ENCODE data around the gene ACD.

Gene ACD

DNA sequence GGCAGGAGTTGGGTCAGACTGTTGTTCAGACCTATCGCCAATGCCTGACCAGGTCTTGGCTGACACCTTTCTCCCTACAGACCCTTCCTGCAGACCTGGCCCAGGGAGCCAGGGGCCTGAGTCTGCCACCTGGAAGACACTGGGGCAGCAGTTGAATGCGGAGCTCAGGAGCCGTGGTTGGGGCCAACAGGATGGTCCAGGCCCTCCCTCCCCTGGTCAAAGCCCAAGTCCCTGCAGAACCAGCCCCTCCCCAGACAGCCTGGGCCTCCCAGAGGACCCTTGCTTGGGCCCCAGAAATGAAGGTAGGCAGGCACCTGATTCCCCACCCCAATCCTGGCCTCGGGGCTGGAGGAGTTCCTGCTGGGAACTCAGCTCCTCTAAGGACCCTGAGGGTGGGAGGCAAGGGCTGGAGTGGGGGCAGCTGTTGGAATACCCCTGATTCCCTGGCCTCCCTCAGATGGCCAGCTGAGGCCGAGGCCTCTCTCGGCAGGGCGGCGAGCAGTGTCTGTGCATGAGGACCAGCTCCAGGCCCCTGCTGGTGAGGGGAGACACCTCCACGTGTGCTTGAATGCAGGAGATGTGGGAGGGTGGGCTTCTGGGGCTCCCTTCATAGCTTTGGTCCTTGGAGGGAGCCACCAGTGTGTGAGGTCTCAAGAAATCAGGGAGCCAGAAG lies 3.6 kb downstream of the ACD start:
- POLR2A ChIA-PET = interaction anchor here (0.6 kb wide), 1 partner anchor 95 kb away, joined by 3 read pairs; no protein-coding TSS in a partner anchor
- TF ChIP-seq, protein P1, sequence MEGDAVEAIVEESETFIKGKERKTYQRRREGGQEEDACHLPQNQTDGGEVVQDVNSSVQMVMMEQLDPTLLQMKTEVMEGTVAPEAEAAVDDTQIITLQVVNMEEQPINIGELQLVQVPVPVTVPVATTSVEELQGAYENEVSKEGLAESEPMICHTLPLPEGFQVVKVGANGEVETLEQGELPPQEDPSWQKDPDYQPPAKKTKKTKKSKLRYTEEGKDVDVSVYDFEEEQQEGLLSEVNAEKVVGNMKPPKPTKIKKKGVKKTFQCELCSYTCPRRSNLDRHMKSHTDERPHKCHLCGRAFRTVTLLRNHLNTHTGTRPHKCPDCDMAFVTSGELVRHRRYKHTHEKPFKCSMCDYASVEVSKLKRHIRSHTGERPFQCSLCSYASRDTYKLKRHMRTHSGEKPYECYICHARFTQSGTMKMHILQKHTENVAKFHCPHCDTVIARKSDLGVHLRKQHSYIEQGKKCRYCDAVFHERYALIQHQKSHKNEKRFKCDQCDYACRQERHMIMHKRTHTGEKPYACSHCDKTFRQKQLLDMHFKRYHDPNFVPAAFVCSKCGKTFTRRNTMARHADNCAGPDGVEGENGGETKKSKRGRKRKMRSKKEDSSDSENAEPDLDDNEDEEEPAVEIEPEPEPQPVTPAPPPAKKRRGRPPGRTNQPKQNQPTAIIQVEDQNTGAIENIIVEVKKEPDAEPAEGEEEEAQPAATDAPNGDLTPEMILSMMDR (IDR thresholded peaks at IDR 0.05; ENCODE audit: insufficient read depth, low read length, missing control alignments) = no peak
- CTCF ChIA-PET = interaction anchor here (1.0 to 19.0 kb wide), 3 partner anchors 92 to 133 kb away, joined by 3 to 605 read pairs (median 3); partner anchors contain the start of gene RIPOR1
- no peak overlapping the region for H3K4me3 ChIP-seq (ENCODE audit: low read depth, low read length)
- DNase-seq (ENCODE audit: low read depth, low spot score) = no peak

DNA sequence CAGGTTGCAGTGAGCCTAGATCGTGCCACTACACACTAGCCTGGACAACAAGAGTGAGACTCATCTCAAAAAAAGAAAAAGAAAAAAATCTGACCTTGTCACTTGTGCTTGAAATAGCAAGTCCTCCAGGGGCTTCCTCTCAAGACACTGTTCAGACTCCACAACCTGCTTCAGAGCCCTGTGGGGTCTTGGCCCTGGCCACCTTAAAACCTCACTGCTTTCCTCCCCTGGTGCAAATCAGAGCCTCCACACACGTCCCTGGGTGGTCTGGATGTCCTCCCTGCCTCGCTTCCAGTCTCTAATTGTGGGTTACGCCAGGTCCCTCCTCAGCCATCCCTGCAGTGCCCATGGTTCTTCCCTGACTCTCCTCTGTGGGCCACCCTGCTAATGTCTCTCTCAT lies 4.7 kb downstream of the ACD start:
- CTCF ChIA-PET = interaction anchor here (1.0 kb wide), 1 partner anchor 108 kb away, joined by 3 read pairs; no protein-coding TSS in a partner anchor
- TF ChIP-seq, protein P1 (IDR thresholded peaks at IDR 0.05; ENCODE audit: insufficient read depth, low read length, missing control alignments) = no peak
- no peak for DNase-seq (ENCODE audit: low read depth, low spot score)
- POLR2A ChIA-PET = no interaction called here
- no peak overlapping the region for H3K4me3 ChIP-seq (ENCODE audit: low read depth, low read length)

DNA sequence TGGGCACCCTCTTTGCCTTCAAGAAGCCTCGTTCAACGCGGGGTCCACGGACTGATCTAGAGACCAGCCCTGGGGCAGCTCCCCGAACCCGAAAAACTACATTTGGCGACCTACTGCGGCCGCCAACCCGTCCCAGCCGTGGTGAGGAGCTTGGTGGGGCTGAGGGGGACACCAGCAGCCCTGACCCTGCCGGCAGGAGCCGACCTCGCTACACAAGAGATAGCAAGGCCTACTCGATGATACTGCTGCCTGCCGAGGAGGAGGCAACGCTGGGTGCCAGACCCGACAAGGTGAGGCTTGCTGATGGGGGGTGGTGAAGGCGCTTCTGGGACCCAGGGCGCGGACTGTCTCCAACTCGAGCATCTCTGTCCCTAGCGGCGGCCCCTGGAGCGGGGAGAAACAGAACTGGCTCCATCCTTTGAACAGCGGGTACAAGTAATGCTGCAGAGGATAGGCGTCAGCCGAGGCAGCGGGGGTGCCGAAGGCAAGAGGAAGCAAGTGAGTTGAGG lies 5.6 kb downstream of the ACD start:
- ChIA-PET CTCF (interaction anchor here (1.3 kb wide), 1 partner anchor 9 kb away, joined by 3 read pairs; the partner anchor contains the start of gene CARMIL2), POLR2A (no interaction called here)
- H3K4me3 ChIP-seq (ENCODE audit: low read depth, low read length) = no peak overlapping the region
- DNase-seq (ENCODE audit: low read depth, low spot score) = no peak
- TF ChIP-seq, protein P1 (IDR thresholded peaks at IDR 0.05; ENCODE audit: insufficient read depth, low read length, missing control alignments) = no peak

DNA sequence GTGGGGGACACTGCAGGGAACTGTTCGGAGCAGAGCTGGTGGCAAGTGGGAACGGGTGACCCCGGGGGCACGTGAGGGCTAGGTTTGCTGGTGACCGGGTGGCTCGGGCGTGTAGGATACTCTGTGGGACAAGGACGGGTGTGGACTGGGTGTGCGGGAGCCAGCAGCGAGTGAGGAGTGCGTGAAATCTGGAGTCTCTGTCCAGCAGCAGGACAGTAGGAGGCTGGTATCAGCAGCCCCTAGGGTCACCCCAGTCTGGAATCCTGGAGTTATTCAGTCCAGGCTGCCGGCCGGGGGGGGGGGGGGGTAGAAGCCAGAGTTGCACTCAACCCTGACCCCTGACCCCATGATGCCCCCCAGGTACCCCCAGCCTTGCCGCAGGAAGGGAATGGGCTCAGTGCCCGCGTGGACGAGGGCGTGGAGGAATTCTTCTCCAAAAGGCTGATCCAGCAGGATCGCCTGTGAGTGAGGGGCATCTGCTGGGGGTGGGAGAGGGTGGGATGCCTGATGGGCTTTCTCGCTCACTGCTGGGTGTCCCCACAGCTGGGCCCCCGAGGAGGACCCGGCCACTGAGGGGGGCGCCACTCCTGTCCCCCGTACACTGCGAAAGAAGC lies 6.2 kb downstream of the ACD start:
- DNase-seq (ENCODE audit: low read depth, low spot score) = no peak
- ChIA-PET POLR2A (no interaction called here), CTCF (interaction anchor here (1.3 kb wide), 1 partner anchor 9 kb away, joined by 3 read pairs; the partner anchor contains the start of gene CARMIL2)
- TF ChIP-seq, protein P1 (IDR thresholded peaks at IDR 0.05; ENCODE audit: insufficient read depth, low read length, missing control alignments) = no peak
- peak overlapping the region; percentile 59 for H3K4me3 ChIP-seq (ENCODE audit: low read depth, low read length)

DNA sequence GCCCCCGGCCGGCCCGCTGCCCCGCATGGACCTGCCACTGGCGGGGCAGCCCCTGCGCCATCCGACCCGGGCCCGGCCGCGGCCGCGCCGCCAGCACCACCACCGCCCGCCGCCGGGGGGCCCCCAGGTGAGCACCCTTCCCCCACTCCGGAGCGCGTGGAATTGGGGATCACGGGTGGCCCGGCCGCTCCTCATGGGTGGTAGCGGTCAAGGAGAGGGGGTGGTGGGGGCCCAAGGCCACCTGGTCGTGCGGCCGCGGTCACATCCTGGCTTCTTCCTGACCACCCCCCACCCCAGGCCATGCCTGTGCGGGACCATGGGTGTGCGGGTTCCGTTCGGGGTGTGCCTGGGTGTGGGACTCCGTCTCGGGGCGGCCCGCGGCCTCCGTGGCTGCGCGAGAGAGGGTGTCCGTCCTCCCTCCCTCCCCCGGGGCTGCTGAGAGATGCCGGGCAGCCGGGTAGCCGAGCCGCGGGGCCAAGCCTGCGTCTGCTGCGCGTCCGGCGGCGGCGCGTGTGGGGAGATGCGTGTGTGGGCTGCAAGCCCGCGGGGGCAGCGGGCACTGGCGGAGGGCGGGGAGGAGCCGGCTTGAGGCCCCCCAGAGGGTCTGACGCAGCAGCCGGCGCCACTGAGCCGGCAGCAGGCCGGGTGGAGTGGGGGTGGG lies 6.8 kb downstream of the ACD start:
- POLR2A ChIA-PET = no interaction called here
- no peak for DNase-seq (ENCODE audit: low read depth, low spot score)
- CTCF ChIA-PET = interaction anchor here (1.3 kb wide), 1 partner anchor 11 kb away, joined by 3 read pairs; no protein-coding TSS in a partner anchor
- TF ChIP-seq, protein P1 (IDR thresholded peaks at IDR 0.05; ENCODE audit: insufficient read depth, low read length, missing control alignments) = peak; percentile 18
- H3K4me3 ChIP-seq (ENCODE audit: low read depth, low read length) = peak overlapping the region; percentile 59

Data from AG04449 (cell line).